Stomach (tissue), 9 donors: Measurements from ENCODE around the gene RGMA. TPM values are rescaled to one million over a fixed set of nuclear protein-coding genes. Genes with fewer than 3 reads are reported as not detected.

Experiments used
- DNase-seq, 2 donors: peaks; one replicate each; pipeline versions ENCODE4 v3.0.0 to v3.0.0-alpha.2; 2013 to 2019
- H3K27ac ChIP-seq, 5 donors: fragments of 200-600 bp in 4 of 5; sonication (generic) in 4 of 5; one replicate each; pipeline ENCODE4 v1.5.1; 2013 to 2019; ENCODE audit warnings: mild to moderate bottlenecking in 1 of 5, moderate library complexity in 1 of 5
- H3K27me3 ChIP-seq, 3 donors: fragments of 200-600 bp; sonication (generic); one replicate each; pipeline ENCODE4 v1.5.1; 2017 to 2019; ENCODE audit warnings: mixed run types in 1 of 3
- H3K36me3 ChIP-seq, 4 donors: fragments of 200-600 bp; sonication (generic); 1 replicate in 3 of 4; 2 replicates in 1 of 4; pipeline ENCODE4 v1.5.1; 2016 to 2019
- H3K4me1 ChIP-seq, 4 donors: fragments of 200-600 bp; sonication (generic); one replicate each; pipeline ENCODE4 v1.5.1; 2016 to 2019
- H3K4me3 ChIP-seq, 4 donors: fragments of 200-600 bp; sonication (generic) in 3 of 4; one replicate each; pipeline ENCODE4 v1.5.1; 2016 to 2019; ENCODE audit warnings: mild to moderate bottlenecking in 1 of 4
- H3K9me3 ChIP-seq, 4 donors: fragments of 200-600 bp; sonication (generic); one replicate each; pipeline ENCODE4 v1.5.1; 2016 to 2019
- EP300 ChIP-seq: sonication (generic); formaldehyde crosslinking; IDR thresholded peaks from one replicate; pipeline ENCODE4 v1.6.1; 2017; ENCODE audit warnings: antibody characterized with exemption
- POLR2A ChIP-seq, 4 donors: fragments of 450-650 bp; IDR thresholded peaks; one replicate each; pipeline ENCODE4 v1.6.1; 2016; ENCODE audit warnings: antibody characterized with exemption in 4 of 4, control low read depth in 2 of 4, mild to moderate bottlenecking in 1 of 4, moderate library complexity in 1 of 4
- POLR2AphosphoS5 ChIP-seq, 3 donors: sonication (generic); formaldehyde crosslinking; IDR thresholded peaks; one replicate each; pipeline ENCODE4 v1.6.1; 2016; ENCODE audit warnings: antibody characterized with exemption in 3 of 3
- WGBS, 5 donors: extraction: QIAGEN DNeasy Blood & Tissue Kit in 3 of 5; methylation state at CpG; one replicate each; pipeline versions ENCODE4 v1.1.5 to v1.1.7; 2013 to 2018; 5-methylcytosine and 5-hydroxymethylcytosine counted together
- intact Hi-C: fragments of 100-400 bp; cut with DNase I; formaldehyde crosslinking; loops from one replicate; pipeline ENCODE4 v1.15.1; 2023; ENCODE audit warnings: low total_unique reads
- polyA plus RNA-seq, 3 donors: library from polyadenylated mRNA; stranded (reverse); fragments of 200-250 nt; gene quantifications; one replicate each; pipeline ENCODE4 v1.2.3, GENCODE V29; 2013
- total RNA-seq, 5 donors: library from RNA; depleted of rRNA; stranded (reverse); fragments of >200 nt; gene quantifications; one replicate each; pipeline versions ENCODE4 v1.1.0 to v1.2.3, GENCODE V29; 2014 to 2016
- TF ChIP-seq, protein P1 (sequence below), 7 experiments: fragments of 450-650 bp in 4 of 7; fragments of 200-600 bp in 3 of 7; sonication (generic) in 3 of 7; IDR thresholded peaks; one replicate each; pipeline ENCODE4 v1.5.1; 2016 to 2019; ENCODE audit warnings: antibody characterized with exemption in 7 of 7, control low read depth in 2 of 7, mild to moderate bottlenecking in 1 of 7
- donor health status: healthy with polysubstance abuse.
- donor health status: Bipolar disorder and iron deficiency.
- donor health status: healthy.

Gene RGMA
- total and polyA plus RNA-seq, 8 donors, result 1.7 to 64.2 (median 16.1) TPM

DNA sequence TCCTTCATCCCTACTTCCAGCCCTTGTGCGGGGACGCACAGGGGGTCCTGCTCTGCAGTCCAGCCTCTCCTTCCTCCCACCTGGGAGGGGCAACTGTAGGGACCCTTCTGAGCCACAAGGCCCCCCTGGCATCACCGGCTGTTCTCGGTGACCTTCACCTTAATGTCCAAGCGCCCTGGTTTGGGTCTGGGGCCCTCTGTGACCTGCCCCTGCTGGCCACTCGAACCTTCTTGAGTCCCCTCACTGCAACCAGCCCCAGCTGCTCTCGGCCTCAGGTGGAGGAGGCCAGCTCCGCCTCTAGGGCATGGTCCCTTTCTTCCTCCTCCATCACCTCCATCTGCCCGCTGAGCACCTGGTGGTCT is 57.9 kb downstream of the RGMA start:
- no peaks in the 10 kb centered on the region for H3K9me3 ChIP-seq
- peak overlapping the region in 2 of 5 donors; percentile 82 to 87 for H3K27ac ChIP-seq
- no peaks in the 10 kb centered on the region for H3K27me3 ChIP-seq
- DNase-seq, result peak in 1 of 2 donors; percentile 23
- H3K36me3 ChIP-seq, result peaks cover 10 to 16% (median 16%) of the 10 kb centered on the region in 4 donors
- intact Hi-C loops, result loop anchor here (5.0 kb wide), 1 partner anchor 1091 kb away; no protein-coding TSS in a partner anchor
- H3K4me1 ChIP-seq, result peaks cover 36 to 59% (median 49%) of the 10 kb centered on the region in 4 donors
- no peak overlapping the region for H3K4me3 ChIP-seq
- no peak for TF ChIP-seq EP300
- TF ChIP-seq POLR2AphosphoS5 (IDR thresholded peaks at IDR 0.05), result no peak
- TF ChIP-seq POLR2A (IDR thresholded peaks at IDR 0.05), result no peak
- TF ChIP-seq, protein P1, sequence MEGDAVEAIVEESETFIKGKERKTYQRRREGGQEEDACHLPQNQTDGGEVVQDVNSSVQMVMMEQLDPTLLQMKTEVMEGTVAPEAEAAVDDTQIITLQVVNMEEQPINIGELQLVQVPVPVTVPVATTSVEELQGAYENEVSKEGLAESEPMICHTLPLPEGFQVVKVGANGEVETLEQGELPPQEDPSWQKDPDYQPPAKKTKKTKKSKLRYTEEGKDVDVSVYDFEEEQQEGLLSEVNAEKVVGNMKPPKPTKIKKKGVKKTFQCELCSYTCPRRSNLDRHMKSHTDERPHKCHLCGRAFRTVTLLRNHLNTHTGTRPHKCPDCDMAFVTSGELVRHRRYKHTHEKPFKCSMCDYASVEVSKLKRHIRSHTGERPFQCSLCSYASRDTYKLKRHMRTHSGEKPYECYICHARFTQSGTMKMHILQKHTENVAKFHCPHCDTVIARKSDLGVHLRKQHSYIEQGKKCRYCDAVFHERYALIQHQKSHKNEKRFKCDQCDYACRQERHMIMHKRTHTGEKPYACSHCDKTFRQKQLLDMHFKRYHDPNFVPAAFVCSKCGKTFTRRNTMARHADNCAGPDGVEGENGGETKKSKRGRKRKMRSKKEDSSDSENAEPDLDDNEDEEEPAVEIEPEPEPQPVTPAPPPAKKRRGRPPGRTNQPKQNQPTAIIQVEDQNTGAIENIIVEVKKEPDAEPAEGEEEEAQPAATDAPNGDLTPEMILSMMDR (IDR thresholded peaks at IDR 0.05), result no peak
- 62 to 73% (median 63%) methylated on average over 8 to 9 of the region's 9 CpGs for WGBS, 5 donors

- H3K27me3 ChIP-seq, result no peaks in the 10 kb centered on the region
- intact Hi-C loops, result loop anchor here (5.0 kb wide), 1 partner anchor 1092 kb away; no protein-coding TSS in a partner anchor
- TF ChIP-seq POLR2AphosphoS5 (IDR thresholded peaks at IDR 0.05) (no peak), EP300 (no peak), POLR2A (IDR thresholded peaks at IDR 0.05) (no peak)
- TF ChIP-seq, protein P1 (IDR thresholded peaks at IDR 0.05), result peak in 5 of 7 experiments; percentile 79 to 89 (median 83)
- DNase-seq, result peak; percentile 77 to 90
- H3K9me3 ChIP-seq, result no peaks in the 10 kb centered on the region
- 12 to 28% (median 18%) methylated on average over 12 to 20 of the region's 20 CpGs for WGBS, 5 donors
- H3K36me3 ChIP-seq, result peaks cover 14 to 21% (median 21%) of the 10 kb centered on the region in 4 donors
- peak overlapping the region in 1 of 4 donors; percentile 0 for H3K4me3 ChIP-seq
- peak overlapping the region in 4 of 5 donors; percentile 75 to 87 (median 84) for H3K27ac ChIP-seq
- peaks cover 36 to 58% (median 49%) of the 10 kb centered on the region in 4 donors for H3K4me1 ChIP-seq
Measured at GRCh38 chr15:93030430-93031102, 58.4 kb downstream of the RGMA start.

- Histone ChIP-seq H3K27me3 (no peaks in the 10 kb centered on the region), H3K36me3 (peaks cover 20 to 27% (median 27%) of the 10 kb centered on the region in 4 donors), H3K4me1 (peaks cover 36 to 63% (median 48%) of the 10 kb centered on the region in 4 donors), H3K4me3 (peak overlapping the region in 1 of 4 donors; percentile 0), H3K9me3 (no peaks in the 10 kb centered on the region), H3K27ac (peak overlapping the region in 4 of 5 donors; percentile 75 to 87 (median 84))
- no peak for DNase-seq
- WGBS, 5 donors, result 35 to 52% (median 47%) methylated on average over 11 to 12 of the region's 12 CpGs
- intact Hi-C loops, result loop anchor here (5.0 kb wide), 1 partner anchor 1092 kb away; no protein-coding TSS in a partner anchor
- TF ChIP-seq POLR2A (IDR thresholded peaks at IDR 0.05) (no peak), EP300 (no peak), POLR2AphosphoS5 (IDR thresholded peaks at IDR 0.05) (no peak)
- TF ChIP-seq, protein P1 (IDR thresholded peaks at IDR 0.05), result no peak
Measured at GRCh38 chr15:93029836-93030429, 59.1 kb downstream of the RGMA start.

- H3K27ac ChIP-seq, result peak overlapping the region; percentile 28 to 87 (median 82)
- H3K36me3 ChIP-seq, result peaks cover 27 to 33% (median 33%) of the 10 kb centered on the region in 4 donors
- peak overlapping the region in 1 of 4 donors; percentile 3 for H3K4me3 ChIP-seq
- peaks cover 36 to 67% (median 48%) of the 10 kb centered on the region in 4 donors for H3K4me1 ChIP-seq
- H3K9me3 ChIP-seq, result no peaks in the 10 kb centered on the region
- H3K27me3 ChIP-seq, result no peaks in the 10 kb centered on the region
- intact Hi-C loops, result no loop called here
- TF ChIP-seq POLR2A (IDR thresholded peaks at IDR 0.05), result no peak
- TF ChIP-seq EP300, result no peak
- TF ChIP-seq, protein P1 (IDR thresholded peaks at IDR 0.05), result no peak
- TF ChIP-seq POLR2AphosphoS5 (IDR thresholded peaks at IDR 0.05), result peak in 1 of 3 donors; percentile 32
- DNase-seq, result peak in 1 of 2 donors; percentile 46
- 45 to 56% (median 54%) methylated on average over 15 to 17 of the region's 17 CpGs for WGBS, 5 donors
Measured at GRCh38 chr15:93029214-93029835, 59.7 kb downstream of the RGMA start.
